Neural cell (in vitro differentiated cells): ENCODE measurements around the gene CDKAL1.

Source experiments
- EZH2 ChIP-seq: fragments of 200-600, 300-800 bp; shearing (Covaris generic), sonication (generic); IDR thresholded peaks from 2 replicates; pipeline ENCODE4 v1.6.1; 2014; ENCODE audit warnings: antibody characterized with exemption, low read length, borderline replicate concordance, mild to moderate bottlenecking; ENCODE audit not compliant: insufficient read depth, poor library complexity, severe bottlenecking
- POLR2AphosphoS5 ChIP-seq: IDR thresholded peaks from 2 replicates; pipeline ENCODE4 v1.6.1; 2012
- TF ChIP-seq, protein P1 (sequence below): fragments of 450-650 bp; IDR thresholded peaks from 2 replicates; pipeline ENCODE4 v1.5.1; 2014; ENCODE audit warnings: antibody characterized with exemption, mild to moderate bottlenecking, moderate library complexity; ENCODE audit not compliant: poor library complexity, severe bottlenecking

DNA sequence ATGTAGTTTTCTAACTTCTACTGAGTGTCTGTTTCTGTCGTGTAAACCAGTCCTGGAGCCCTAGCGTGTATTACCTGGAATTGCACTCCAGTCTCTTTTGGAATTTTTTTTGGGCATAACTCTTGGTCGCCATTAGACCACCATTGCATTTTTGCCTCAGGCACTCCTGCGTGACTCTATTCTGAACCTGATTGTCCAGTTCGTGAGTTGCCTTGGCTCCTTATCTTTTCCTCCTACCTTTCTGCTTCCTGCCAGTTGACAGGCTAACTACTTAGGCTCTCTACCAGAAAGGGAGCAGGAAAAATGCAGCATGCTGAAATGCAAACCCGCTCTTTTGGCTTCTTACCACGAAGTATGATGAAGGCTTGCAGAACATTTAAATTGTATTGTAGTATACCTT is 568.4 kb downstream of the CDKAL1 start:
- TF ChIP-seq, protein P1, sequence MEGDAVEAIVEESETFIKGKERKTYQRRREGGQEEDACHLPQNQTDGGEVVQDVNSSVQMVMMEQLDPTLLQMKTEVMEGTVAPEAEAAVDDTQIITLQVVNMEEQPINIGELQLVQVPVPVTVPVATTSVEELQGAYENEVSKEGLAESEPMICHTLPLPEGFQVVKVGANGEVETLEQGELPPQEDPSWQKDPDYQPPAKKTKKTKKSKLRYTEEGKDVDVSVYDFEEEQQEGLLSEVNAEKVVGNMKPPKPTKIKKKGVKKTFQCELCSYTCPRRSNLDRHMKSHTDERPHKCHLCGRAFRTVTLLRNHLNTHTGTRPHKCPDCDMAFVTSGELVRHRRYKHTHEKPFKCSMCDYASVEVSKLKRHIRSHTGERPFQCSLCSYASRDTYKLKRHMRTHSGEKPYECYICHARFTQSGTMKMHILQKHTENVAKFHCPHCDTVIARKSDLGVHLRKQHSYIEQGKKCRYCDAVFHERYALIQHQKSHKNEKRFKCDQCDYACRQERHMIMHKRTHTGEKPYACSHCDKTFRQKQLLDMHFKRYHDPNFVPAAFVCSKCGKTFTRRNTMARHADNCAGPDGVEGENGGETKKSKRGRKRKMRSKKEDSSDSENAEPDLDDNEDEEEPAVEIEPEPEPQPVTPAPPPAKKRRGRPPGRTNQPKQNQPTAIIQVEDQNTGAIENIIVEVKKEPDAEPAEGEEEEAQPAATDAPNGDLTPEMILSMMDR: no peak
- no peak for TF ChIP-seq POLR2AphosphoS5
- no peak for TF ChIP-seq EZH2
